GM21576 (cell line): Measurements from ENCODE around the gene ZNF627.
"Not testable (repeated sequence)": the region's sequence is repeated elsewhere in the genome, so short reads cannot be mapped to it uniquely, and the experiment has no call there.

ENCODE experiments used
- ATAC-seq: cut with Tn5 transposase; IDR thresholded peaks from one replicate; pipeline ENCODE4 v1.9.1; 2021; ENCODE audit warnings: mild to moderate bottlenecking, moderate library complexity; ENCODE audit not compliant: unreplicated experiment

ZNF627 gene

DNA sequence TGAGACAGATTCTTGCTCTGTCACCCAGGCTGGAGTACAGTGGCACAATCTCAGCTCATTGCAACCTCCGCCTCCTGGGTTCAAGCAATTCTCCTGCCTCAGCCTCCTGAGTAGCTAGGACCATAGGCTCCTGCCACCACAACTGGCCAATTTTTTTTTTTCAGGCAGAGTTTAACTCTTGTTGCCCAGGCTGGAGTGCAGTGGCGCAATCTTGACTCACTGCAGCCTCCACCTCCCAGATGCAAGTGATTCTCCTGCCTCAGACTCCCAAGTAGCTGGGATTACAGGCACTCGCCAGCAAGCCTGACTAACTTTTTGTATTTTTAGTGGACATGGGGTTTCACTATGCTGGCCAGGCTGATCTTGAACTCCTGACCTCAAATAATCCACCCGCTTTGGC is 23.5 kb upstream of the ZNF627 start:
- not testable (repeated sequence) for ATAC-seq

DNA sequence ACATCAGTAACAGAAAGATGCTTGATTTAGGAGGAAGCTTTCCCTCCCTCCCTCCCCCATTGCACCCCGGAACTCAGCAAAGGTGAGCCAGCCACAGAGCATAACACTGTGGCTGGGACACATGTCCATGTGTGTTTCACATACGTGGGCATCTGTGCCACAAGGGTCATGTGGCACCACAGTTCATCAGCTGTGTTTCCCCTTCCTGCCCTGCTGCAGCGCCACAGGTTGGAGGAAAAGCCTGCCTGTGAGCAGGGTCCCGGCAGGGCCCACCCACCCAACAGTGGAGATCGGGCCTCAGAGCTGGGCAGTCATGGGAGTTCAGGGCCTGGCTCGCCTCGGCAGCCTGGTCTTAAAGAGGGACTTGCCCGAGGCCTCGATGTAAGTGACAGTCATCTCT is 22.6 kb upstream of the ZNF627 start:
- no peak for ATAC-seq

DNA sequence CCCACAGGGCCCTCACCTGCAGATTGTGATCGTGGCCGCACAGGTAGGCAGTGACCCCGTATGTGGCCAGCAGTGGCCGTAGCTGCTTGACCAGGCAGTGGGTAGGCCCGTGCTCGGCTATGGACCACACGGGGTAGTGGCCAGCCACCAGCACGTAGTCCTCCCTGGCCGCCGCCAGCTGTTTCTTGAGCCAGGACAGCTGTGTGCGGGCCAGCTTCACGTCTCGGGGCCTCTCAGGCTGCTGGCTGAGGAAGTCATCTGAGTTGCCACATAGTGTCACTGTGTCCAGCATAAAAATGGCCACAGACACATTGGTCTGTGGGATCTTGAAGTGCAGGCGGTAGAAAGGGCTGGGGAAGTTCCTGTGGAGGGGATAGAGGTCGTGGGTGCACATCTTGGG is 21.1 kb upstream of the ZNF627 start:
- no peak for ATAC-seq

DNA sequence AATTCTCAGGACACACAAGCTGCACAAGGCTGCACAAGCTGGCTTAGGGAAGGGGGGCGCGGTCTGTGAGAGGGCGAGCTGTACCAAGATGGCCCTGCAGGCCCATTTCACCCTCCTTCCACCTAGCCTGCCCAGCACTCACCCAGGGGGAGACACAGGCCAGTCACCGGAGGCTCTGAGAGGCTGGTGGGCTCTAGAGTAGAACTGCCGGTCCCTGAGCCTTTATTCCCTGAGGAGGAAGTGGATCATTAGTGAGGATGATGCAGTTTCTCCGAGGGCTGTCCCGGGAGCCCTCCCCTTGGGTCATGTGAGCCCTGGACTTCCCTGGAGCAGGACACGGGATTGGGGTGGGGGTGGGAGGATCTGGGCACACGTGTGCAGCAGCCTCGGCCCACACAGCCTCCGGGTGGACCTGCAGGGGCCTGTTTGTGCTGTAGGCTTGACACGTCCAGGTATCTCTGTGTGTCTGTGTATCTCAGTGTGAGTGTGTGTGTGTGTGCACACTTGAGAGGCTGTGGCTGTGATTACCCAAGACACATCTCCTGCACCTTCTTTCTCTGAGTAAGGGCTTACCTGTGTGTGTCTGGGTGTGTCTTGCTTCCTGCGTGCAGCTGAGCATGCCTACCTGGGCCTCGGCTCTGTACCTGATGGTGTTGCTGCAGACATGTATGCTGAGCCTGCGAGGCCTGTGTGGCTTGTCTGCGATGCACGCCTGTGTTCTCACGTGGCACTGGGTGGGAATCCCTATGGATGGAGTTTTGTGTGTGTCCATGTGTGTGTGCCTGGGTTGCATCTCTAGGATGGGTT is 19.6 kb upstream of the ZNF627 start, which contains the start of gene ACP5:
Gene ACP5, minus strand, starts transcription at position 195 of the 807 bp plus-strand sequence. CDS start 328 bp downstream, outside the sequence.
- ATAC-seq, result no peak

DNA sequence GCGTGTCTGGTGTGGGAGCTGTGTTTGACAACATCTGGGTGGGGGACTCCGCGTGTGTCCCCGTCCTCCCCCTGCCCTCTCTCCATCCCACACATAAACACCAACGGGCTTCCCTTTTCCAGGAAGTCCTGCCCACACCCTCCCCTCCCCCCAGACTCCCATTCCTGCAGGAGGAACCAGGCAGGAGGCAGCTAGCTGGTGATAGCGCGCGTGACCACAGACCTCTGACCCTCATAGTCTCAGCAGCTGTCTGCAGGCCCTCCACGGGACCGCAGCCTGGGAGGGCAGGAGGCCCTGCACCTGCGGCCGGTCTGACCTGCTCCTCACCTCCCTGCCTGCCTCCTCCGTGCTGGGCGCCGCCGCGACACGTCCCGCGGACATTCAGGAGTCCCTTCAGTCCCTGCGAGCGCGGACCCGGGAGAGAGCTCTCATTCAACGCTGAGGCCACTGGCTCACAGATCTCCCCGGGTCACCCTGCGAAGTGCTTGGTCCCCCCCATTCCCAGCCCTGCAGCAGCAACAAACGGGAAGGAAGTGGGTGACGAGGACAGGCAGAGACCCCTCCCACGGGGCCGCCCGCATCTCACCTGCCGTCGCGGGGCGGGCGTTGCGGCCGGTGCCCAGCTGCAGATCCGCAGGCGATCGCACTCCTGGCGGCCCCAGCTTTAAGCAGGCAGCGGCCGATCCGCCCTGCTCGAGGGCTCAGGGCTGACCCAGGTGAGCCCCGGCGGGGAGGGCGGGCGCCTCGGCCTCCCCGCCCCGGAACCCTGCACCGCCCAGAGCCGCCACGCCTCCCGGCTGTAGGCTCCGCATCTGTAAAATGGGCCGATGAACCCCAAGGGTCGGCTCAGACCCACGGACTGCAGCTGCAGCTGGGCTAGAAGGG is 18.8 kb upstream of the ZNF627 start:
- ATAC-seq, result no peak

DNA sequence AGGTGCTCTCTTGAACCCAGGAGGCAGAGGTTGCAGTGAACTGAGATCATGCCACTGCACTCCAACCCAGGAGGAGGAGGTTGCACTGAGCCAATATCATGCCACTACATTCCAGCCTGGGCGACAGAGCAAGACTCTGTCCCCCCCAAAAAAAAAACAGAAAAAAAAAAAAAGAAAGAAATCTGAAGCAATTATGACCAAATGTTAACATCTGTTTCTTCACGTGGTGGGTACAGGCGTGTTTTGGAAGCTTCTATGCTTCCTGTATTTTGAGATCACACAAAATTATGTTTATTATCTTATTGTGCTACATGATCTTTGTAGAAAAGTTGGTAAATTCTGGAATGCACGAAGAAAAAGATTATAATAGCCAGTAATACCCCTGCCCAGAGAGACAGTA is 17.2 kb upstream of the ZNF627 start:
- no peak for ATAC-seq

DNA sequence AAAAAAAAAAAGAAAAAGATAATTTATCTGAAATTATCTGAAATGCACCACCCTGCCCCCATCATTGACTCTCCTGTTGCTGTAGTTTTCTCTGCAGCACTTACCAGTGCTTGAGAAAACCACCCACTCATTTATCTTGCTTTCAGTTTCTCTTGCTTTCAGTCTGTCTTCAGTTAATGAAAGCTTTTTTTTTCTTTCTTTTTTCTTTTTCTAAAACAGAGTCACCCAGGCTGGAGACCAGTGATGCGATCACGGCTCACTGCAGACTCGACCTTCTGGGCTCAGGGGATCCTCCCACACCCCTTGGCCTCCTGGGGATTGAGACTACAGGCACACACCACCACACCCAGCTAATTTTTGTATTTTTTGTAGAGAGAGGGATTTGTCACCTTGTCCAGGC is 15.5 kb upstream of the ZNF627 start:
- peak; percentile 46 for ATAC-seq

DNA sequence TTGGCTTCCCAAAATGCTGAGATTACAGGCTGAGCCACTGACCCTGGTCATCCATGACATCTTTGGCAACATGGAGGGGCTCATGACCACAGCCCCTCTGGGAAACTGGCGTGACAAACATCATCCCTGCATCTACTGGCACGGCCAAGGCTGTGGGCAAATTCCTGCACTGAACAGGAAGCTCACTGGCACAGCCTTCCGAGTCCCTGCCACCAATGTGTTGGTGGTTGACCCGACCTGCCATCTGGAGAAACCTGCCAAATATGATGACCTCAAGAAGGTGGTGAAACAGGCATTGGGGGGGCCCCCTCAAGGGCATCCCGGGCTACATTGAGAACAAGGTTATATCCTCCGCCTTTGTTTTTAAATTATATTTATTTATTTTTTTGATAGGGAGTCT is 11.0 kb upstream of the ZNF627 start:
- ATAC-seq, result no peak

DNA sequence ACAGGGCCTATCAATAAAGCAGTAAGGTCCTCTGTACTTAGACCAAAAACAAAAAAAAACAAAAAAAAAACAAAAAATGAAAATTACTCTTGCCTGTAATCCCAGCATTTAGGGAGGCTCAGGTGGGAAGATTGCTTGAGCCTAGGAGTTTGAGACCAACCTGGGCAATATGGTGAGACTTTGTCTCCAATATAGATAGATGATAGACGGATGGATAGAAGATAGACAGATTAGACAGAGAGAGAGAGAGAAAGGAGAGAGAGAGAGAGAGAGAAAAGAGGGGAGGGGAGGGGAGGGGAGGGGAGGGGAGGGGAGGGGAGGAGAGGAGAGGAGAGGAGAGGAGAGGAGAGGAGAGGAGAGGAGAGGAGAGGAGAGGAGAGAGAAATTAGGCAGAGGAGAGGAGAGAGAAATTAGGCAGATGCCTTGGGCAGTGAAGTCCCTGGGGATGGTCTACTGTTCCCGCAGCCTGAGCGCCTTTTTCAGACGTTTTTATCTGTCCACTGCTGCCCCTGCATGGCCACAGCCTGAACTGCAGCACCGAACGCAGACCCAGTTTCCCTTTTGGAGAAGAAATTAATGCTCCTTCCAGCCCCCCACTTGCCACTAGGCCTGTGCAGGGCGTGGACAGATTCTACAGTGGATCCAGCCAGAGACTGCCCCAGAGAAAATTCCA is 9.8 kb upstream of the ZNF627 start:
- no peak for ATAC-seq

DNA sequence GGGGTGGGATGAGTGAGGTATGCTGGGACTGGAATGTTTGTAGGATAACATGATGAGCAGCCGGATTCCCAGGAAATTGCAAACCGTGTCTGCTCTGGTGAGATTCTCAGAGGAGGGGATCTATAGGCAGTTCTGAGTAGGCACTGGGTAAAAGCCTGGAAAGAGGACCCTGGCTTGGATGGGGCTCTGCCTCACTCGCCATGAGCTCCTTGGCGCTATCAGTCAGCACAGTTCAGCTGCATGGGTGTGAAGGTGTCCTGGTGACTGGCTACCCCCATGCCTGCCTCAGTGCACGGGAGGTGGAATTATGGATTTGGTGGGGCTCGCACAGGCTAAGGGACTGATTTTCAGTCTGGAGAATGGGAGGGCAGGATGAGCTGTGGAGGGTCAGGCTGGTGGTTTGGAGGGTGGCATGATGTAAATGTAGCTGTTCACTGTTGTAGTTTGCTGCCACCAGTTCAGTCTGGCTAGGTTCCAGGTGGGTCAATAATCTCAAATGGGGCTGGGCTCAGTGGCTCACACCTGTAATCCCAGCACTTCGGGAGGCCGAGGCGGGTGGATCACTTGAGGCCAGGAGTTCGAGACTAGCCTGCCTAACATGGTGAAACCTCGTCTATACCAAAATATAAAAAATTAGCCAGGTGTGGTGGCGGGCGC is 9.2 kb upstream of the ZNF627 start:
- no peak for ATAC-seq

DNA sequence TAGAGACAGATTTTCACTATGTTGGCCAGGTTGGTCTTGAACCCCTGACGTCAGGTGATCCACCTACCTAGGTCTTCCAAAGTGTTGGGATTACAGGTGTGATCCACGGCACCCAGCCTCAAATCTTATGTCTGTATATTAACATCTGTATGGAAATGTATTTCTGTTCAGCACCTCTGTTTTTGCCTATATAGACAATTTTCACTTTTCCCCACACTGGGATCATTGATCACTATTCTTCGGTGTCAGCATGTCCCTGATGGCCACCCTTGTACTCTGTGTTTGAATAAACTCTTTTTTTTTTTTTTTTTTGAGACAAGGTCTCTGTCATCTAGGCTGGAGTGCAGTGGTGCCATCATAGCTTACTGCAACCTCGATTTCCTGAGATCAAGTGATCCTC is 3.2 kb upstream of the ZNF627 start:
- ATAC-seq, result no peak

DNA sequence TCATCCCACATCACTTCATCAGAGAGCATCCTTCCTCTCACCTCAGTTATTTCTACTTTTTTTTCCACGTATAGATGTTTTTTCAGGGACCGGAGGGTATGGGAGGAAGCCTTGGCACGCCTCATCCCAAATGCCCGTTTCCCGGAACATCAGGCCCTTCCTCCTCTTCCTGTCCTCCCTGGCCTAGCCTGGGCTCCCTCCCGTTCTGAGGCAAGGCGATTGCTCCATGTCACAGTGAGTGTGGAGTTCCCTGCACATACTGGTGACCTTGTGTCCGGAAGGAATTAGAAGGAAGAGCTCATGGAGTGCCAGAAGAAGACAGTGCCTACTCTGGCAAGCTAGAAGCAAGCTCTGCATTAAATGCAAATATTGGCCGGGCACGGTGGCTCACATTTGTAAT is 1.1 kb upstream of the ZNF627 start:
- no peak for ATAC-seq

DNA sequence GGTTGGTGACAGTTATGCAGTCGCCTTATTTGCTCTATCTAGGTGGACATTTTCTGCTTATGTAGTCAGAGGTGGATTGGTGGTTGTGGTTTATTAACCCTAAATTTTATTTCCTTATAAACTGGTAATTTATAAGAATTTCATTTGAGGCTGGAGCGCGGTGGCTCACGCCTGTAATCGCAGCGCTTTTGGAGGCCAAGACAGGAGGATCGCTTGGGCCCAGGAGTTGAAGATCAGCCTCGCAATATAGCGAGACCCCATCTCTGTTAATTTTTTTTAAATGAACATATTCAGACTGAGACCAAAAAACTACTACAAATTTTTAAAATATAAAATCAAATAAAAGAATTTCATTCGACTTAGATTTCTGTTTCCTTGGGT is 810 bp downstream of the ZNF627 start:
- ATAC-seq, result no peak

DNA sequence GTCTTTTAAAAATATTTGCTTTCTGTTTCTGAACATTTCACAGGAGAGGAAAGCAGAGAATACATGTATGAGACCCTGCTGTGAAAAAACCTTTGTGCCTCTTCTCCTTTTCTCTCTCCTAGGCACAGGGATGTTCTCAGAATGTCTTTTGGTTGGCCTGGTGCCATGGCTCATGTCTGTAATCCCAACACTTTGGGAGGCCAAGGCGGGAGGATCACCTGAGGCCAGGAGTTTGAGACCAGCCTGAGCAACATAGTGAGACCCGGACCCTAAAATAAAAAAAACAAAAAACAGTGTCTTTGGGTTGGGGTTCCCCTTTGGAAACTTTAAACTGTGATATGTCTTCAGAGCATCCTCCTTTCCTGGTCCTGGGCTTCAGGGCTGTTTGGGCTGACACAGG is 1.5 kb downstream of the ZNF627 start:
- no peak for ATAC-seq

DNA sequence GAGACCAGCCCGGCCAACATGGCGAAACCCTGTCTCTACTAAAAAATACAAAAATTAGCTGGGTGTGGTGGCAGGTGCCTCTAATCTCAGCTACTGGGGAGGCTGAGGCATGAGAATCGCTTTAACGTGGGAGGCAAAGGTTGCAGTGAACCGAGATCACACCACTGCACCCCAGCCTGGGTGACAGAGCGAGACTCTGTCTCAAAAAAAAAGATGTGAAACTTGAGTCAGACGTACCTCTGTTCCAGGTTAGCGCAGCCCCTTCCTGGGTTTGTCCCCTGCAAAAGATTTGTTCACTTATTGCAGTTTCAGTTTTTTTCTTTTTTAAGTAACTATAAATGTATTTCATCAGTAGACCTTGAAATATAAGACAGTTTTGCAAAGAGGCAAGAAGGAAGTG is 2.4 kb downstream of the ZNF627 start:
- not testable (repeated sequence) for ATAC-seq

DNA sequence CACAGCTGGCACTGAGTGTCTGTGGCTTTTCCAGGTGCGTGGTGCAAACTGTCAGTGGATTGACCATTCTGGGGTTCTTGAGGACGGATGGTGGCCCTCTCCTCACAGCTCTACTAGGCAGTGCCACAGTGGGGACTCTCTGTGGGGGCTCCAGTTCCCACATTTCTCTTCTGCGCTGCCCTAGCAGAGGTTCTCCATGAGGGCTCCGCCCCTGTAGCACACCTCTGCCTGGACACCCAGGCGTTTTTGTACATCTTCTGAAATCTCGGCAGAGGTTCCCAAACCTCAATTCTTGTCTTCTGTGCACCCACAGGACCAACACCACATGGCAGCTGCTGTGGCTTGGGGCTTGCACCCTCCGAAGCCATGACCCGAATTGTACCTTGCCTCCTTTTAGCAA is 9.2 kb downstream of the ZNF627 start:
- no peak for ATAC-seq

DNA sequence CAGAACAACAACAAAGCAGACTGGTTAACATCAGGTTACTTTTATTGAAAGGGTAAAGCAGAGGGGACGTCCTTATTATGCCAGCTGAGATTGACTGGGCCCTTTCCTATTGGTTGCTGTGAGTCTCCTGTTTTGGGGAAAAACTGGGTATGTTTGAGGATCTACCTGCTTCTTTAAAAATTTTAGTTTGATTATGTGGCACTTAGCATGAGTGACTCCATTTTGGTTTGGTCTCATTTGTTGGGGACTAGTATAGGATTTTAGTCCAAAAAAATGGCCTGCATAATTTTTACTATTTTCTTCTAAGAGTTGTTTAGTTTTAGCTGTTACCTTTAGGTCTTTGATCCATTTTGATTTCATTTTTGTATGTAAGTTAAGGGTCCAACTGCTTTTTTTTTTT is 14.4 kb downstream of the ZNF627 start:
- ATAC-seq, result no peak

DNA sequence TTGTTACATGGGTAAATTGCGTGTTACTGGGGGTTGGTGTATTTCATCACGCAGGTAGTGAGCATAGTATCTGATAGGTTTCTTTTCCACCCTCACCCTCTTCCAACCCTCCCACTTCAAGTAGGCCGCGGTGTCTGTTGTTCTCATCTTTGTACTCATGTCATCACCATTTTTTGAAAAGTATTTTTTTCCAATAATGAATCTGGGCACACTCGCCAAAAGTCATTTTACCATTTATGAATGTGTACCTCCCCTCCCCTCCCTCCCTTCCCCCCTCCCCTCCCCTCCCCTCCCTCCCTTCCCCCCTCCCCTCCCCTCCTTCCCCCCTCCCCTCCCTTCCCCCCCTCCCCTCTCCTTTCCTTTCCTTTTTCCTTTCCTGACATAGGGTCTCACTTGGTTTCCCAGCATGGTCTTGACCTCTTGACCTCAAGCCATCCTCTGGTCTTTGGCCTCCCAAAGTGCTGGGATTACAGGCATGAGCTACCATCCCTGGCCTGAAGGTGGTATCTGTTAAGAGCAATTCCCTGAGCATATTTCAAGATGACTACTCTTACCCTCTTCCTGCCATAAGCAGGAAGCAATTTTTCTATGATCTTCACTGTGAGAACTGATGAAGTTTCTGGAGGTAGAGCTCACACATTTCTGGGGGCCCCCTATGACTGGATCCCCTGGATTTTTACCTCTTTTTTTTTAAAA is 15.7 kb downstream of the ZNF627 start:
- no peak for ATAC-seq

DNA sequence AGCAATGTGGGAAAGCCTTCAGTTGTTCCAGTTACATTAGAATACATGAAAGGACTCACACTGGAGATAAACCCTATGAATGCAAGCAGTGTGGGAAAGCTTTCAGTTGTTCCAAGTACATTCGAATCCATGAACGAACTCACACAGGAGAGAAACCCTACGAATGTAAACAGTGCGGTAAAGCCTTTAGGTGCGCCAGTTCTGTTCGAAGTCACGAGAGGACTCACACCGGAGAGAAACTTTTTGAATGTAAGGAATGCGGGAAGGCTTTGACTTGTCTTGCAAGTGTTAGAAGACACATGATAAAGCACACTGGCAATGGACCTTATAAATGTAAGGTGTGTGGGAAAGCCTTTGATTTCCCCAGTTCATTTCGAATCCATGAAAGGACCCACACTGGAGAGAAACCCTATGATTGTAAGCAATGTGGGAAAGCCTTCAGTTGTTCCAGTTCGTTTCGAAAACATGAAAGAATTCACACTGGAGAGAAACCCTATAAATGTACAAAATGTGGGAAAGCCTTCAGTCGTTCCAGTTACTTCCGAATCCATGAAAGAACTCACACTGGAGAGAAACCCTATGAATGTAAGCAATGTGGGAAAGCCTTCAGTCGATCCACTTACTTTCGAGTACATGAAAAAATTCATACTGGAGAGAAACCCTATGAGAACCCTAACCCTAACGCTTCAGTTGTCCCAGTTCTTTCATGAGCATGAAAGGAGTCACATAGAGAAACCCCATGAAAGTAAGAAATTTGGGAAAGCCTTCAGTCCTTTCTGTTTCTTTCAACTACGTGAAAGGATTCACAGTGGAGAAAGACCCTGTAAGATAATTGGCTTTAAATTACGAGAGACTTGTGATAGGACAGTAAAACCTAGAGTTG is 20.1 kb downstream of the ZNF627 start:
- no peak for ATAC-seq
